HG03175 (cell line): ENCODE data around the gene NRXN3.

Source experiments
- ATAC-seq: cut with Tn5 transposase; IDR thresholded peaks from one replicate; pipeline ENCODE4 v1.9.1; 2021; ENCODE audit warnings: mild to moderate bottlenecking, moderate library complexity; ENCODE audit not compliant: unreplicated experiment

NRXN3 gene

DNA sequence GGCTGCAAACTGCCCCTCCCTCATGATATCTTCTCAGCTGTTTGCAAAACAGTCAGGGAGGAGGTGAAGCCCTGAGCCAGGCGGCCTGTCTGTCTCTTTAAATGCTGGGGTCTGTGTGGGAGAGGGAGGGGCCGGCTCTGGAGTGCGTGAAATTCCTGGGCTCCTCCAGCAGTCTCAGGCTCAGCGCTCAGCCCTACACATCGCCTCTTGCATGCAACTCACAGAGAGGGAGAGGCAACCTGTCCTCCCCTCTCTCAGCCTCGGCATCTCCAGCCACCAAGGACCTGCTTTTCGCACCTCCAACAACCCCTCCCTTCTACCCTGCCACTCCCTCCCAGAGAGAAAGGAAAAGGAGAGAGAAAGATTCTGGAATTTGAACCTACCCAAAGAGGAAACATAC, at the start of gene NRXN3:
Gene NRXN3, plus strand, starts transcription at position 171 of the 400 bp plus-strand sequence. CDS start 72,721 bp downstream, outside the sequence.
- no peak for ATAC-seq

DNA sequence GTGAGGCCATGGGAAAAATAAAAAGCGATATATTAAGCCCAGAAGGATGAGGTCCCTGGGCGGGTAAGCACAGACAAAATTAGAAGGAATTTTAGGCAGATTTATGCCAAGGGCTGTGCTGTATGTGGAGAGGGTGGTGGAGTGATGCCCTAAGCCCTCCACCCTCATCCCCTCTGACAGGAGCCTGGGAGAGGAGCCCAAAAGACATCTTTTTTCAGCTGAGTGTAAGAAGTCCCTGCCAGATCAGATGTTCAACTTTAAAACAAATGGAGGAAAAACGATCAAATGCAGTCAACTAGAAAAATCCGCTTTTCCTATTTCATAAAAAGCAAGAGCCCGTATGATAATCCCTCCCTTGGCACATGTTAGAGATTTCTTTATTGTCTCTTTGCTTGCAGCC, 47.7 kb upstream of the NRXN3 start:
- no peak for ATAC-seq

DNA sequence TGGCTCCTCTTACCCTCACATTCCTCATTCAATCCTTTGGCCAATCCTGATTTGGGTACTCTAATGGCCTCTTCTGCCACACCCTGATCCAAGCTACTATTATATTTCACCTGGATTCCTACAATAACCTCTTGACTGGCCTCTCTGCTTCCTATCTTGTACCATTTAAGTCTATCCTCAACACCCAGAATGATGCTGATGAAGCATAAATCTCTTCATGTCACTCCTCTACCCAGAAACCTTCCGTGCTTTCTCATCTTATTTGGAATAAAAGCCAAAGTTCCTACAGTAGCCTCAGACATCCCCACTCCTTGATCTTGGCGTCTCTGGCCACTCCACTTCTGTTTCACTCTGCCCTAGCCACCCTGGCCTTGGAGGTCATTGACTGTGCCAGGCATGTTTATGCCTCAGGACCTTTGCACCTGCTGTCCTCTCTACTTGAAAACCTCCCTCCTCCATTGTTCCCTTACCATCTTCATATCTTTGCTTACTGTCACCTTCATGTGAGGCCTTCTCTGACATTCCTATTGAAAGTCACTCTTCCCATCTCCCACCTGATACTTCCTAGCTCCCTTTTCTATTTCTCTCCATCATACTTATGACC, 46.4 kb upstream of the NRXN3 start:
- no peak for ATAC-seq

DNA sequence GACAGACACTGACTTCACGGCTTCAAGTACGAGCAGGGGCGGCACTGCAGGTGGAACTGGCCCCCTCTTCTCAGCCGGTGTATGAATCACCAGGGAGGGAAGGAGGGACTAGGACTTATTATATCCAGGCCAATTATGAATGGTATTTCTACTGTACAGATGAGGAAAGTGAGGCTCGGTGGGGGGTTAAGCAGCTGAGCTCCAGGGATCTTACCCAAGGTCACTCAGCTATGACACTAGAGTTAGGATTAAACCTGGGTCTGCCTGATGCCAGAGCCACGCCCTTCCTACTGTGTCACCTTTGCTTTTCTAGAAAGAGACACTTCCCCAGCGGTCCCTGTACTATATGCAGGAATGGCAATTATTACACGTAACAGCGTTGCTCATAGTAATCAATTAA, 42.2 kb upstream of the NRXN3 start:
- no peak for ATAC-seq

DNA sequence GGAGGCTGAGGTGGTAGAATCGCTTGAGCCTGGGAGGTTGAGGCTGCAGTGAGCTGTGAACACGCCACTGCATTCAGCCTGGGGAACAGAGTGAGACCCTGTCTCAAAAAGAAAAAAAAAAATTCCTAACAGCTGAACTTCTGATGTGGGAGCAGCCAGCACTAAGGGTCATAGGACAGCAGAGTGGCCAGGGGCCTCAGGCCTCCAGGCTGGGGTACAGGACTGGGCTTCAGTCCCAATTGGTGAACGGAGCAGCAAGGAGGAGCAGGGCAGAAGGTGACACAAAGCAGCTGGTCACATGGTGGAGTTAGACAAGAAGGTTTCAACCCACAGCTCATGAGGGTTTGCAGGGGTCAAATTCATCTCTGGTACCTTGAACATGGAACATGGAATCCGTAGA, 40.8 kb upstream of the NRXN3 start:
- no peak for ATAC-seq

DNA sequence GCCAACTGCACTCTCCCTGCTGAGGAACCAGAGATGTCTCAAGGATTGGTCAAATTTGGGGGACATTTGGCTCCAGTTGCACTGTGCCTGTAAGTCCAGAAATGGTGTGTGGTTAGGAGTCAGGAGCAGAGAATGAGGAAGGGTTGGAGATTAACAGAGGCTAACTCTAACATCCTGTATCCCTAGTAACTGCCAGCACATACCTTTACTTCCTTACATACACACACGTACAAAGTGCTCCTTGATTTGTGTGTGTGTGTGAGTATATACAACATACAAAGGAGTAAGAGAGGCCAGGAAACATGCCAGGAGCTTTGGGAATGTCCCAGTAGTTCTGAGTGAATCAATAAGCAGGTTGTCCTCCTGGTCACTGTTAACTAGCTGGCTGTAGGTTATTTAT, 39.8 kb upstream of the NRXN3 start:
- no peak for ATAC-seq

DNA sequence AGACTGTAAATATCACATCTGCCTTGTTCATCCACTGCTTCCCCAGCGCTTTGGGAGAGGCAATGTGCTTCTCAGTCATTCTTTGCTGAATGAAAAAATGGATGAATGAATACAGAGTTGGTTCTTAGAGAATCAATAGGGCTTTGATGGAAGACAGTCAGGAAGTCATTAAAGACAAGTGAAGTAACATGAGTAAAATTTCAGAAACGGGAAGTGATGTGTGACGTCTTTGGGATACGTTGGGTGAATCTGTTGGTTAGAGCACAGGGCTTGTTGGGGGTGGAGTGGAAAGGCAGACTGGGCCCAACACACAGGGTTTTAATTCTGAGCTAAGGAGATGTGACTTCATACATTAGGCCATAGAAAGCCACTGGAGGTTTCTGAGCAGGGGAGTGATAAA, 39.0 kb upstream of the NRXN3 start:
- ATAC-seq = no peak

DNA sequence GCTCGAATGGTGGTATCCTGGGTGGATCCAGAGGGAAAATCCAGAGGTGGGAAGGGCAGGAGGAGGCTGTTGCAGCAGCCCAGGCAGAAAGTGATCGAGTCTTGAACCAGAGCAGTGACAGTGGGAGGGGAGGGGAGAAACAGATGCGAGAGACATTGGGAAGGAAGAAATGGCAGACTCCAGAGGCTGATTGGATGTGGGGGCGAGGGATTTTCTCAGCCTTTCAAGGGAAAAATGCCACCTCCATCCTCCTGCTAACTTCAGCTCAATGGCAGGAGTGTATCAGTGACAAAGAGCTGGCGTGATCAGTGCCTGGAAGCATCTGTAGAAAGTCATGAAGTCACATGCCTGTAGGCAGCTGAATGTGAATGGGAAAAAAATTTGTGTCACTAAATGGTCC, 38.6 kb upstream of the NRXN3 start:
- ATAC-seq = no peak

DNA sequence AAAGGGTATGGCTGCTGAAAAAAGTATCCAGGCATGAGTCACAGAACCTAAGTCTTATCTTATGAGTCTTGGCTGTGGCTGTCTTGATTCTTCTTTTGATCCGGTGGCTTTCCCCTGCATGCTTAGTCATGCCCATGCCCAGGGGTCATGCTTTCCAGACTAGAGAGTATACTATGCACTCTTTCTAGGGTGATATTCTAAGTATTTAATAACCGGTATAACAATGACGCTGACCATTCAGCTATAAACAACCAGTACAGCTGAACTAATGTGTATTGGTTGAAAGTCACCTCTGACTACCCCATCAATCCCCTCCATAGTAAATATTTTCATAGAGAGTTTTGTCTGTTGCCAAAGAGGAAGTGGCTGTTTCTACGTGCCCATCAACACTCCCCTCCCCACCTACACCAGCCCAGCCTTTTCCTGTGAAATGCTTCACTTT, 34.7 kb upstream of the NRXN3 start:
- no peak for ATAC-seq

DNA sequence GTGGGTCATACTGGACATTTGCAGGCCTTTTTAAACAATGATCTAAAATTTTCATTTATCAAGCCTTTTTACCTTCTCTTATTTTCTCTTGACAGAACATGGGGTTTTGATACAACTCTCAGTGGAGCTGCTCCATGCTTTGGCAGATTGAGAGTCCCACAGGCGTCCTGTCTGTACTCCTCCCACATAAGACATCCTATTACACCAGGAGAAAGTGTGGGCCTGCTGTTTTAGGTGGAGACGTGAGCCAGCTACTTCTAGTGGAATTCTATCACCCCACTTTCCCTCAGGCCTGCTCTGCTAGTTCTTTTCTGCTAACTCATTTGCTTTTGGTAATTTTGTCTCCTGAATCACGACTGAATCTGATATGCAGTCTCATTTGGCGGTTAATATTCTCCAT, 33.5 kb upstream of the NRXN3 start:
- no peak for ATAC-seq

DNA sequence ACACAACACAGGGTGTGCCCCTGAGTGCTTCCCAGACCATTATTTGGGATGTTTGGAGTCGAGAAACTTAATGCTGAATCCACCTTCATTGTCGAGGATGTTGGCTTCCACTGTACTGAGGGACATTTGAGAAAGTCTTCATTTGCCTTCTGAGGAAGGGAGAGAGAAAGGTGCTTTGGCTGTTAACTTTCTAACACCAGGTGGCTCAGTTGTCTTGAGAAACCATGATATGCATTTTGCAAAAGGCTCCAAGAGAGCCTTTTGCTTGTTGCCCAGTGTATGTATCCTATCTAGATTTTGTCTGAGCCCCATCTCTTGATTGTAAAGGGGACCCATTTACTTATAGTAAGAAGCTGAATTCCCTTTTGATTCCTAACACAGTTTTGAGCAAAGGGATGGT, 28.6 kb upstream of the NRXN3 start:
- ATAC-seq = no peak

DNA sequence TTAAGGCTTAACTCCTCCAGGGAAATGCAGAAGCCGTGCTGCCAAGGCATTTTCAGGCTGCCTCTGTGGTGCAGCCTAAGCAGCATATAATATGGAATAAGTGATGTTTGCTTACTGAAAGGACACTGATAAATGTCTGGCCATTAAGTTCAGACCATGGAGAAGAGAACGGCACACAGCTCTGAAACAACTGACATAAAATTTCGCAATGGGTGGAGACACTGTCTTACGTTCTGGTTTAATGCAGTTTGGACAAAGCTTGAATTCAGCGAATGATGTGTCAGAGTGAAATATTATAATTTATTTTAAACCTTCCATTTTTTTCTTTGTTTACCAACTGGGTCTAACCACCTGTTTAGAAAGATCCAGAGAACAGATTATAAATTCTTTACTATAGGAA, 27.2 kb upstream of the NRXN3 start:
- ATAC-seq = no peak

DNA sequence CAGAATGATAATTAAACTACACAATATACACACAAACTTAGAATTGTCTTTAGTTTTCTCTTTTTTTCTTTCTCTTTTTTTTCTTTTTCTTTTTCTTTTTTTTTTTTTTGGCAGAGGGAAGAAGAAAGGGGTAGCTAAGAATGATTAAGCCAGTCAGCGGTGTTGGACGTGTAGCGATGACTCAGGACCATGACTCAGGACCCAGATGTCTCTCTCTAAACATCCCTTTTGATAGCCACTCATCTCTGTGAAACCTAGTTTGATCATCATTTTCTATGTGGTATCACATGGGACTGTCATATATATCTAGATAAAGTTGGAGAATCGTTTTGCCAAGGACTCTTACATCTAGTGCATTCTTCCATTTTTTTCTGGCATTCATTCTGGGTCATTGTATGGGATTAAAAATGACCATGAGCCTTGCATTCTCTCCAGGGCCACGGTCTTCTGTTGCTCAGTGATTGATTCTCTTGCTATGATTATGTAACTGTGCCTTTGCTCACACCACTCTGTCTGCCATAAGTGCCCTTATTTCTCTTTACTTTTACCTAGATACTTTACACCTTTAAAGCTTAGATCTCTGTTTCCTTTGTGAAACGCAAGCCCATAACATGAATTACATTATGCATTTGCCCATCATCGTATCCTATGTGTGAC, 26.6 kb upstream of the NRXN3 start:
- ATAC-seq = no peak

DNA sequence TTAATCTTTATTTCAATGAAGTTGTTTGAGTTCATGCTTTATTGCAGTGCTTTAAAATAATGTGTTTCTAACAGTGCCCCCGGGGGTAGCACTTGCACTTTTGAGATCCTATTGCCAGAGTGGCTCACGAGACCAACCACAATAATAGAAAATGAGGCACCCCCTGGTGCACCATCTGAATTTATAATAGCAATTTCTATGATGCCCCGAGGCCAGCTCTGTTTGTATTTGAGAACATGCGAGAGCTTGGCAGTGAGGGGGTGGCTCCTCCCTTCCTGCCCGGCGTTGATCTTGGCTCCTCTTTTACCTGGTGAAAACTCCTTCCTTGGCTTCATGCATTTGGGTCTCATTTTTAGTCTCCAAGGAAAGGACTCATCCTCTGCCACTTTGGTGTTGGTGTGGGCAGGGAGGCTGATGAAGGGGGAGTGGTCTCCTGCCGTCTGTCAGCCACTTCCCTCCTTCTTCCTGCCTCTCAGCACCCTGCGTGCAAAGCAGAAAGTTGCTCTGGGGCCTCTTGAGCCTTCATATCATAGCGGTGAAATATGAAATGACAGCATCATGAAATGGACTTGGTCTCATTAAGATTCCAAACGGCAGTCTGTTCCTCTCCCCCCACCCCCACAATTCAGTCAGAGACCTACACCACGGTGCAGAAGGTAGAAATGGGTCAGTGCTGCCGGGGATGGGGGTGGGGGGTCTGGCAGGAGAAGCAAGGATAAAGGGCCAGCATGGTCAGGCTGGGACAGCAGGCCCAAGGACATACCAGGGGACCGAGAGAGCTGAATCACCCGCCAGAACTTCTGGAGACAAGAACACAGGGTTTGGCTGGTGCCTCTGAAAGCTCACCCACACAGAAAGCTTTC, 17.7 kb upstream of the NRXN3 start:
- no peak for ATAC-seq

DNA sequence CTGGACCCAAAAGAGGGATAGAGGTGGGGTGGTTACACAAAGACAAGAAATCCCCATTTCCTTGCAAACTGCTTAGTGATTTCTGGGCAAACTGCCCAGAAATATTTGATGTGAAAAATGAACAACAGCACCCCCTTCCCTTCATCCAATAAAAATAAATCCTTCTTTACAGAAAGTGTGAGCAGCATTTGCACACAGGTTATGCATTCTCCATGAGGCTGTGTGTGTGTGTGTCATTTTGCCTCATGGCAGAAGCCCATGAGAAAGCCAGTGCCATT, 17.2 kb upstream of the NRXN3 start:
- no peak for ATAC-seq

DNA sequence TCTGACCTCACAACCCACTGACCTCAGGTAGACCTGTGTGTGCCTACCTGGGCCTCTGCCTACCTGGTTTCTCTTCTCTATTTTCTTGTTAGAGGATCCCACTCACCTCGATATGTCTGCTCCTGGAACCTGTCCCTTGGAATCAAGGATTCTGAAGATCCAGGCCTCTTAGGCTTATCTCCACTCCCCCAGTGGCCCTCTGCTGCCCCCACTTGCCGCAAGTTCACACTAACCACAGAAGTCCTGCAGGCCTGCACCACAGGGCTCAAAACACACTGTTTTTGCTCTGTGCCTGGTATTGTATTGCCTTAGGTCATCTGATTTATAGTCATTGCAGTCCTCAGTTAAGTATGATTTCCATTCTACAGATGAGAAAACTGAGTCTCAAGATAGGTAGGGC, 15.3 kb upstream of the NRXN3 start:
- no peak for ATAC-seq

DNA sequence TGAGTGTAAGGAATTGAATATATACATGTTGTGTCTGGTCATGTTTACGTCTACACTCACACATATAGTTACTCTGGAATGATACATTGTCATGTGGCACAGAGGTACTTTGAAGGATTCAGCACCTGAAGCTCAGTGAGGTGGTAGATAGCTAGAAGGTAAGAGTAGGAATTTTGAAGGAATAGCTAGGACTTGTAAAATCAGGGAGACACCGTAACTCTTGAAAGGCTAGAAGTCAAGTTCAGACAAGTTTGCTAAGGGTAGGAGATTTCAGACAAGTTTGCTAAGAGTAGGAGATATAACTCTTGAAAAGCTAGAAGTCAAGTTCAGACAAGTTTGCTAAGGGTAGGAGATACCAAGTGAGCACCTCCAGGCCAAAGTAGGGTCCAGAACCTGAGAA, 14.0 kb upstream of the NRXN3 start:
- ATAC-seq = no peak

DNA sequence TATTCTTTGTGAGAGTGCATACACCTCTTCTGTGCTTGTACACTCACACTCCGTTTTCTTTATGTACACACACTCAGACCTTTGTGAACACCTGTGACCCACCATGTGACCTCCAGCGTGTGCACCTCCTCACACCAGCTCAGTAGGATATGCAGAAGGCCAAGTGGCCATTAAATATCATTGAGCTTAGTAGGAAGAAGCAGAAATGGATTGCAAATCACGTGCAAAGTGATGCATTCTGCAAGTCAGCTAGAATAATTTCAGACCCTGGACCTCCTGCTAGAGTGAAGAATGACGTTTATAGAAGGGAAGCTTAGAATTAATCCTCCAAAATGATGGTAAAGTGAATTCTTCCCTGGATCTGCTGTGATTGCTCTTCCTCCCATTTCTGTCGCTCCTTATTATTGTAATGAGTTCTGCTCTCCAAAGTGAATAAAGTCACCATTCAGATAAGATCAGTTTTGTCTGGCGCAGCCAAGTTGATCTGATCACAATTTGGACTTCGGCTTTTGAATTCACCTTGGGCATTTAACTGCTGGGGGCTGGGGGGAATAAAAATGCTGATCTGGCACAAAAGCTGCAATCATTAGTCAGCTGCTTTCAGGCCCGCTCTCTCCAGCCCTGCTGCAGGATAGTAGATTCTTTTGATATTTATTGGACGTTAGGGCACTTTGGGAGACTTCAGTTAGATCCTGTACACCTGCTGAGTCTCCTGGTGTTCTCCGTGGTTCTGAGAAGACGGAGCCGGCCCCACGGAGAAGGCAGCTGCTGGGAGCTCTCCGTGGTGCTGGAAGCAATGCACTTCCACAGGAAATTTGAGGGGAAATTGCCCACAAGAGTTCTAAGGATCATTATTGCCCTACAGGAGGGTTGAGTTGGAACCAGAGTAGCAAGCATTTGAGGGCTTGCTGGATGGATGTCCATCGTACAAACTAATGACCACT, 12.4 kb upstream of the NRXN3 start:
- no peak for ATAC-seq

DNA sequence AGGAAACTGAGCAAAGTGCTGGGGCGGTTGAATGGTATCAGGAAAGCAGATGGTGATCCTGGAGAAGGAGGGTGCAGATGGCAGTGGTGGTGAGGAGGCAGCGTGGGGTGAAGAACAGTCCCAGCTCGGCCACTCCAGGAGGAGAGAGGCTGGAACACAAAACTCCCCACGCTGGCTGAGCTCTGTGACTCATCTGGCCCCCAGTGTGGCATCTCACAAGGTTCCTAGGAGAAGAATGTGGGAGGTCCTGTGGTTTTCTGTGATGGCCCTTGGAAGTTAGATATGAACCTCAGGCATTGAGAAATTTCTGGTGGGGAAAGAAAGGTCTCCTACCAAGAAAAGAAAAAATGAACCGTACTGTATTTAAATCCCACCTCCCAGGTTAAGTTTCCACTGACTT, 8.0 kb upstream of the NRXN3 start:
- no peak for ATAC-seq

DNA sequence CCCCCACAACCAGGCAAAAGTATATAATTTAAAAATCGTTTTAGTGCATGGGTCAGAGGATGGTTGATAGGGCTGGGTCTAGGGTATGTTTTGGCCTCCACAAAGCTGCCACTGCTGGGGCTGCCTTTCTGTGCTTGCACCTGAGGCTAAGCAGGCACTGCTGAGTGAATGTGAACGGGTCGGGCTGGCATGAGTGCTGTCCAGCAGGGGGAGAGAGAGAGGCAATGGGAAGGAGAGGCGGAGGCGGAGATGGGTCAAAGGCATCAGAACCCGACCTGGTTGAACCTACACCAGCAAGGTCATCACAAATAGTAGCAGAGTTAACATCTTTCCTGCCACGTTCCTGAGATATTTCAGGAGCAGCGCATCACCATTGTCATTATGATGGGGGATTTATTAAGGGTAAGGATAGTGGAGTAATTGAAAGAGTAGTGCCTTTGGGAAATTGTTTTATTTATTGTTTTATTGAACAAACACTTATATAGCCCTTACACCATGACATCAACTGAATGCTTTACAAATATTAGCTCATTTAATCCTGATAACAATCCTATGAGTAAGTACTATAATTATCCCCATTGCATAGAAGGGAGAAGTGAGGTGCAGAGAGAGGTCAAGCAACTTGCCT, 5.8 kb upstream of the NRXN3 start:
- ATAC-seq = no peak

DNA sequence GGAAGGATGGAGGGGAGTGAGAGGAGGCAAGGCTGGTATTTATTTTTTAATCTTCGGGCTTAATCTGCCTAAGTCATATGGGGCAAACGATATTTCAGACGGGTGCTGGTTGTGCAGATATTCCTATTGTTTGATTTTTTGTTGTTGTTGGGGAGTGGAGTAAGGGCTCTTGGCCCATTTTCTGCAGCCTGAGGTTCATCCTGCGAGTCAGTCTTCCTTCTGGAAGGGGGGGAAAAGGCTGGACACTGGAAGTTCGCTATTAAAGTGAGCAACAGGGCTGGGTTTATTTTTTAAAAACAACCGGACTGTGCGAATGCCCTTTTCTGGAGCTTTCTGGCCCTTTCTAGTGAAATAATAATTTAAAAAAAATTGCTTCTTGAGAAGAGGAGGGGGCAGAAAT, 2.3 kb downstream of the NRXN3 start:
- ATAC-seq = no peak
